ENCODE results near the gene RSBN1. TPM values are rescaled to one million over a fixed set of nuclear protein-coding genes. Genes with fewer than 3 reads are reported as not detected.
"Not testable (repeated sequence)": the region's sequence is repeated elsewhere in the genome, so short reads cannot be mapped to it uniquely, and the experiment has no call there.

The RSBN1 gene
- polyA plus RNA-seq (2014; cell fraction: cytosol; rRNA removed) = 8.4 and 8.9 TPM in 2 replicates
- polyA plus RNA-seq (2014; cell fraction: nucleus; rRNA removed) = 8.4 and 10.6 TPM in 2 replicates

GRCh38 chr1:113811888-113812660 is at the start of gene RSBN1:
Gene RSBN1, minus strand, starts transcription at chr1:113812476. Its CDS starts 64 bp downstream, at chr1:113812412.
- DNase-seq (ENCODE audit: low spot score) = peak; percentile 99

GRCh38 chr1:113861641-113862040 is 49.4 kb upstream of the RSBN1 start:
- no peak for DNase-seq (ENCODE audit: low spot score)

- no peak for DNase-seq (ENCODE audit: low spot score)
Observed at GRCh38 chr1:113860891-113861290, 48.6 kb upstream of the RSBN1 start.

GRCh38 chr1:113859478-113860175 is 47.4 kb upstream of the RSBN1 start:
- DNase-seq (ENCODE audit: low spot score) = no peak

- DNase-seq (ENCODE audit: low spot score) = no peak
Observed at GRCh38 chr1:113858982-113859381, 46.7 kb upstream of the RSBN1 start.

GRCh38 chr1:113858418-113858817 is 46.1 kb upstream of the RSBN1 start:
- no peak for DNase-seq (ENCODE audit: low spot score)

- DNase-seq (ENCODE audit: low spot score) = no peak
Observed at GRCh38 chr1:113857776-113858175, 45.5 kb upstream of the RSBN1 start.

GRCh38 chr1:113856401-113856790 is 44.1 kb upstream of the RSBN1 start:
- DNase-seq (ENCODE audit: low spot score) = no peak

- no peak for DNase-seq (ENCODE audit: low spot score)
Observed at GRCh38 chr1:113855630-113856400, 43.5 kb upstream of the RSBN1 start.

GRCh38 chr1:113854234-113854633 is 42.0 kb upstream of the RSBN1 start:
- DNase-seq (ENCODE audit: low spot score) = no peak

GRCh38 chr1:113852694-113853093 is 40.4 kb upstream of the RSBN1 start:
- DNase-seq (ENCODE audit: low spot score) = not testable (repeated sequence)

- DNase-seq (ENCODE audit: low spot score) = no peak
Observed at GRCh38 chr1:113850127-113850796, 38.0 kb upstream of the RSBN1 start.

GRCh38 chr1:113849072-113849471 is 36.8 kb upstream of the RSBN1 start:
- no peak for DNase-seq (ENCODE audit: low spot score)

GRCh38 chr1:113846391-113847035 is 34.2 kb upstream of the RSBN1 start:
- DNase-seq (ENCODE audit: low spot score) = no peak

GRCh38 chr1:113836534-113836933 is 24.3 kb upstream of the RSBN1 start:
- no peak for DNase-seq (ENCODE audit: low spot score)

- peak; percentile 32 for DNase-seq (ENCODE audit: low spot score)
Observed at GRCh38 chr1:113835686-113836290, 23.5 kb upstream of the RSBN1 start.

GRCh38 chr1:113834716-113835115 is 22.4 kb upstream of the RSBN1 start:
- no peak for DNase-seq (ENCODE audit: low spot score)

GRCh38 chr1:113830039-113830438 is 17.8 kb upstream of the RSBN1 start:
- no peak for DNase-seq (ENCODE audit: low spot score)

GRCh38 chr1:113821916-113822315 is 9.6 kb upstream of the RSBN1 start:
- no peak for DNase-seq (ENCODE audit: low spot score)

- DNase-seq (ENCODE audit: low spot score) = peak; percentile 76
Observed at GRCh38 chr1:113818578-113818977, 6.3 kb upstream of the RSBN1 start.

GRCh38 chr1:113813218-113813617 is 942 bp upstream of the RSBN1 start:
- DNase-seq (ENCODE audit: low spot score) = no peak
